ENCODE results near the gene SMIM12.
"Not testable (repeated sequence)": the region's sequence is repeated elsewhere in the genome, so short reads cannot be mapped to it uniquely, and the experiment has no call there.

Gene SMIM12

GRCh38 chr1:34846265-34846664 is 13.3 kb downstream of the SMIM12 start:
- Histone ChIP-seq H3K4me3 (no peak overlapping the region), H3K27ac (no peak overlapping the region)

GRCh38 chr1:34845131-34845901 is 14.2 kb downstream of the SMIM12 start:
- H3K27ac ChIP-seq = peak overlapping the region in 1 of 21 experiments; percentile 21

GRCh38 chr1:34844252-34844634 is 15.3 kb downstream of the SMIM12 start:
- Histone ChIP-seq H3K27ac (no peak overlapping the region), H3K4me3 (no peak overlapping the region)

More at GRCh38 chr1:34845131-34845901, 14.2 kb downstream of the SMIM12 start:
- H3K4me3 ChIP-seq = no peak overlapping the region

- H3K27ac ChIP-seq = peak overlapping the region in 1 of 21 experiments; percentile 36
- H3K4me3 ChIP-seq = no peak overlapping the region
Measured at GRCh38 chr1:34843392-34844251, 15.9 kb downstream of the SMIM12 start.

GRCh38 chr1:34842952-34843371 is 16.6 kb downstream of the SMIM12 start:
- peak overlapping the region in 1 of 21 experiments; percentile 36 for H3K27ac ChIP-seq

GRCh38 chr1:34842073-34842472 is 17.5 kb downstream of the SMIM12 start:
- peak overlapping the region in 1 of 21 experiments; percentile 33 for H3K27ac ChIP-seq
- no peak overlapping the region for H3K4me3 ChIP-seq

More at GRCh38 chr1:34842952-34843371, 16.6 kb downstream of the SMIM12 start:
- no peak overlapping the region for H3K4me3 ChIP-seq

GRCh38 chr1:34840426-34840825 is 19.1 kb downstream of the SMIM12 start:
- H3K27ac ChIP-seq = no peak overlapping the region

GRCh38 chr1:34839526-34840305 is 19.8 kb downstream of the SMIM12 start:
- no peak overlapping the region for H3K27ac ChIP-seq
- H3K4me3 ChIP-seq = no peak overlapping the region

More at GRCh38 chr1:34840426-34840825, 19.1 kb downstream of the SMIM12 start:
- no peak overlapping the region for H3K4me3 ChIP-seq

GRCh38 chr1:34833711-34834110 is 25.8 kb downstream of the SMIM12 start:
- no peak overlapping the region for H3K4me3 ChIP-seq
- no peak overlapping the region for H3K27ac ChIP-seq

GRCh38 chr1:34831721-34832246 is 27.8 kb downstream of the SMIM12 start:
- H3K4me3 ChIP-seq = no peak overlapping the region
- peak overlapping the region in 2 of 21 experiments; percentile 28 to 37 for H3K27ac ChIP-seq

- Histone ChIP-seq H3K27ac (no peak overlapping the region), H3K4me3 (no peak overlapping the region)
Measured at GRCh38 chr1:34829250-34829649, 30.3 kb downstream of the SMIM12 start.

- H3K4me3 ChIP-seq = no peak overlapping the region
- no peak overlapping the region for H3K27ac ChIP-seq
Measured at GRCh38 chr1:34828611-34829010, 30.9 kb downstream of the SMIM12 start.

GRCh38 chr1:34827341-34827941 is 32.1 kb downstream of the SMIM12 start:
- no peak overlapping the region for H3K4me3 ChIP-seq
- no peak overlapping the region for H3K27ac ChIP-seq

- no peak overlapping the region for H3K27ac ChIP-seq
- H3K4me3 ChIP-seq = no peak overlapping the region
Measured at GRCh38 chr1:34825455-34826091, 34.0 kb downstream of the SMIM12 start.

GRCh38 chr1:34824817-34825454 is 34.6 kb downstream of the SMIM12 start:
- H3K4me3 ChIP-seq = no peak overlapping the region
- H3K27ac ChIP-seq = no peak overlapping the region

GRCh38 chr1:34822202-34822601 is 37.3 kb downstream of the SMIM12 start:
- no peak overlapping the region for H3K27ac ChIP-seq

GRCh38 chr1:34818862-34819261 is 40.7 kb downstream of the SMIM12 start:
- H3K27ac ChIP-seq, H3K4me3 ChIP-seq: not testable (repeated sequence)

More at GRCh38 chr1:34822202-34822601, 37.3 kb downstream of the SMIM12 start:
- H3K4me3 ChIP-seq = no peak overlapping the region

- H3K27ac ChIP-seq = no peak overlapping the region
Measured at GRCh38 chr1:34816778-34817177, 42.8 kb downstream of the SMIM12 start.

More at GRCh38 chr1:34816778-34817177, 42.8 kb downstream of the SMIM12 start:
- H3K4me3 ChIP-seq = no peak overlapping the region

Data from skin epidermis (tissue), 12 donors.